OCI-LY7 (cell line): Measurements from ENCODE around the gene CA10.

Source experiments
- EZH2phosphoT487 ChIP-seq: fragments of 200-600 bp; sonication (generic); IDR thresholded peaks from 2 replicates; pipeline ENCODE4 v1.6.1; 2018; ENCODE audit warnings: low read depth, borderline replicate concordance, mild to moderate bottlenecking, mixed run types, antibody characterized with exemption, low read length, moderate library complexity, mixed read lengths
- TF ChIP-seq, protein P1 (sequence below): fragments of 200-600 bp; sonication (generic); conservative IDR thresholded peaks from 2 replicates; pipeline ENCODE4 v1.5.1; 2014; ENCODE audit warnings: mild to moderate bottlenecking, antibody characterized with exemption, low read length, moderate library complexity, mixed read lengths

DNA sequence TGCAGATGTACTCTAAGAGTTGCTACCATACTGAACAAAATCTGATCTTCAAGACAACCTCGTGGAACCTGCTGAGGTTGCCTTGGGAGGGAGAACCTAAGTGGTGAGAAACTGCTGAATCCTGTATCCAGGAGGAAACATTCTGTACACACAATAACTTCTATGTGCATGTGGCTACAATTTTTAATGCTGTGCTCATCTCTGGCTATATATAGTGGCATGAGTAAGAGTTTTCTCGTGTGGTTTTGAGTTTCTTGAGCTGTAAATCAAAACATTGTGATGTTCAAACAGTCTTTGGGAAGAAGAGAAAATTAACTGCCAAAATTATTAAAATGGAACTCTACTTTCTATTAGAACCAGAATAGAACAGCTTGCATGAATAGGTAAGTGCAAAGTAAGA lies 206.8 kb downstream of the CA10 start:
- TF ChIP-seq, protein P1, sequence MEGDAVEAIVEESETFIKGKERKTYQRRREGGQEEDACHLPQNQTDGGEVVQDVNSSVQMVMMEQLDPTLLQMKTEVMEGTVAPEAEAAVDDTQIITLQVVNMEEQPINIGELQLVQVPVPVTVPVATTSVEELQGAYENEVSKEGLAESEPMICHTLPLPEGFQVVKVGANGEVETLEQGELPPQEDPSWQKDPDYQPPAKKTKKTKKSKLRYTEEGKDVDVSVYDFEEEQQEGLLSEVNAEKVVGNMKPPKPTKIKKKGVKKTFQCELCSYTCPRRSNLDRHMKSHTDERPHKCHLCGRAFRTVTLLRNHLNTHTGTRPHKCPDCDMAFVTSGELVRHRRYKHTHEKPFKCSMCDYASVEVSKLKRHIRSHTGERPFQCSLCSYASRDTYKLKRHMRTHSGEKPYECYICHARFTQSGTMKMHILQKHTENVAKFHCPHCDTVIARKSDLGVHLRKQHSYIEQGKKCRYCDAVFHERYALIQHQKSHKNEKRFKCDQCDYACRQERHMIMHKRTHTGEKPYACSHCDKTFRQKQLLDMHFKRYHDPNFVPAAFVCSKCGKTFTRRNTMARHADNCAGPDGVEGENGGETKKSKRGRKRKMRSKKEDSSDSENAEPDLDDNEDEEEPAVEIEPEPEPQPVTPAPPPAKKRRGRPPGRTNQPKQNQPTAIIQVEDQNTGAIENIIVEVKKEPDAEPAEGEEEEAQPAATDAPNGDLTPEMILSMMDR = no peak
- TF ChIP-seq EZH2phosphoT487 = no peak
